ENCODE measurements around the gene PDCD1. TPM values are rescaled to one million over a fixed set of nuclear protein-coding genes. Genes with fewer than 3 reads are reported as not detected.

PDCD1 gene
- total and polyA plus RNA-seq, 10 of the 15 experiments (the other 5 are each of a cell fraction or from before 2014, with no cell fraction given): 0.62 to 6.4 (median 2.9) TPM; not detected in 2

DNA sequence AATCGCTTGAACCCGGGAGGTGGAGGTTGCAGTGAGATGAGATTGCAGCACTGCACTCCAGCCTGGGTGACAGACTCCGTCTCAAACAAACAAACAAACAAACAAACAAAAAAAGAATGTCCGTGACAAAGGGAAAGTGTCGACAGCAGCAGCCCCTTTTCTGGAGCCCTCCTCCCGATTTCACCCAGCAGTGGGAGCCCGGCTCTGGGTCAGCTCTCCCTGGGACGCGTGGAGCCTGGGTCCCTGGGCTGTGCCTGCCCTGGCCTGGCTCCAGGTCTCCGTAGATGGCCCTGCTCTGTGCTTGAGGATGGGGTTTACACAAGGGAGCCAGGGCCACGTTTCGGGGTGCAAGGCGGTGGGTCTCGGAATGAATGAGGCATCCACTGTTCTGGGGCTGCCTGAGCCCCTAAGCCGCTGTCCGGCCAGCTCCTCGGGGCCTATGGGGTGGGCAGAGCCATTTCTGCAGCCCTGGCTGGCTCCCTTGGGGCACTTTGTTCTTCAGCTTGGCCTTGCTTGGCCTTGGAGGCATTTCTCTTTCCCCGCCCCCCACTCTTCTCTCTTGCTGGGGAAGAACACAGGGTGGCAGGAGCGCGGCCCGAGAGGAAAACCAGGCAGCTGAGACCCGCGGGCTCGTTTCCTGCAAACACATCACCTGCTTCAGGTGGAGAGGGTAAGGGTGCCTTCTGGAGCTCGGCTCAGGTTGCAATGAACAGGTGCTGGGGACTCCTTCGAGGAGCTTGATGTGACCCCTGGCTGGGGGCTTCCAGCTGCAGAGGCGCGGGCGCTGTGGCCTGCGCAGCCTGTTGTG lies 40.0 kb upstream of the PDCD1 start:
- no peak overlapping the region for H3K9ac ChIP-seq (ENCODE audit: control insufficient read depth, insufficient read depth, low read length)
- no peaks in the 10 kb centered on the region; a peak in 1 of 4 replicates for H3K36me3 ChIP-seq (ENCODE audit: control insufficient read depth in 2 of 2, insufficient read depth in 2 of 2, low read length in 1 of 2)
- FAIRE-seq (no peak), ATAC-seq (no peak), DNase-seq (ENCODE audit: low read depth, low spot score) (no peak)
- intact Hi-C loops (cut with micrococcal nuclease; ENCODE audit: unreplicated experiment): no loop called here
- ChIA-PET POLR2A (no interaction called here), CTCF (no interaction called here), SMC1A (ENCODE audit: uncharacterized antibody, unreplicated experiment) (no interaction called here), RAD21 (ENCODE audit: unreplicated experiment) (no interaction called here)
- no peak overlapping the region for H3K4me2 ChIP-seq (ENCODE audit: control insufficient read depth, insufficient read depth)
- H3K9me3 ChIP-seq (replicated peaks; ENCODE audit: control insufficient read depth, insufficient read depth, low read length): no peaks in the 10 kb centered on the region; the same call in 2 of the 3 replicates
- no peak overlapping the region for H3K4me3 ChIP-seq
- in situ Hi-C loops (cut with MboI): no loop called here
- no TSS peak for BruUV-seq (replicated peaks)
- no peaks in the 10 kb centered on the region for H4K20me1 ChIP-seq (ENCODE audit: control insufficient read depth, insufficient read depth)
- 95% methylated on average over 29 of the region's 30 CpGs for WGBS (ENCODE audit: insufficient coverage, insufficient replicate concordance, low lambda C conversion rate, missing lambda C conversion rate)
- H3K79me2 ChIP-seq (ENCODE audit: control insufficient read depth, insufficient read depth, low read length): no peaks in the 10 kb centered on the region
- no peak overlapping the region for H3K27ac ChIP-seq (ENCODE audit: control insufficient read depth, insufficient read depth)
- no peak for TF ChIP-seq CBX5 (IDR thresholded peaks at IDR 0.05; ENCODE audit: low read depth)
- TF ChIP-seq PAX8 (IDR thresholded peaks at IDR 0.05): no peak
- TF ChIP-seq, protein P1, sequence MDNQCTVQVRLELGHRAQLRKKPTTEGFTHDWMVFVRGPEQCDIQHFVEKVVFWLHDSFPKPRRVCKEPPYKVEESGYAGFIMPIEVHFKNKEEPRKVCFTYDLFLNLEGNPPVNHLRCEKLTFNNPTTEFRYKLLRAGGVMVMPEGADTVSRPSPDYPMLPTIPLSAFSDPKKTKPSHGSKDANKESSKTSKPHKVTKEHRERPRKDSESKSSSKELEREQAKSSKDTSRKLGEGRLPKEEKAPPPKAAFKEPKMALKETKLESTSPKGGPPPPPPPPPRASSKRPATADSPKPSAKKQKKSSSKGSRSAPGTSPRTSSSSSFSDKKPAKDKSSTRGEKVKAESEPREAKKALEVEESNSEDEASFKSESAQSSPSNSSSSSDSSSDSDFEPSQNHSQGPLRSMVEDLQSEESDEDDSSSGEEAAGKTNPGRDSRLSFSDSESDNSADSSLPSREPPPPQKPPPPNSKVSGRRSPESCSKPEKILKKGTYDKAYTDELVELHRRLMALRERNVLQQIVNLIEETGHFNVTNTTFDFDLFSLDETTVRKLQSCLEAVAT (IDR thresholded peaks at IDR 0.05): no peak
- TF ChIP-seq EP300 (IDR thresholded peaks at IDR 0.05; ENCODE audit: borderline replicate concordance in 1 of 2, control insufficient read depth in 1 of 2, low read depth in 2 of 2, low read length in 2 of 2): no peak
- no peak overlapping the region for H2AFZ ChIP-seq (ENCODE audit: control insufficient read depth, low read depth, low read length)
- no peaks in the 10 kb centered on the region for H3K27me3 ChIP-seq (replicated peaks in 1 of 2; ENCODE audit: control insufficient read depth in 2 of 2, insufficient read depth in 2 of 2, low read length in 1 of 2)
- no peaks in the 10 kb centered on the region for H3K4me1 ChIP-seq (ENCODE audit: control insufficient read depth, insufficient read depth, low read length)
